GM12878 (cell line): ENCODE data around the gene RAB6B.

Experiments
- CHD2 ChIP-seq: IDR thresholded peaks from 2 replicates; pipeline ENCODE4 v1.6.1; 2011; ENCODE audit warnings: low read depth, low read length, improper control_type of control experiment, borderline replicate concordance
- EP300 ChIP-seq, 2 experiments: fragments of 150-350 bp in 1 of 2; IDR thresholded peaks; 2 replicates each; pipeline ENCODE4 v1.6.1; 2011 to 2012; ENCODE audit warnings: low read depth in 2 of 2, low read length in 2 of 2, borderline replicate concordance in 1 of 2, improper control_type of control experiment in 1 of 2, inconsistent platforms in 1 of 2; ENCODE audit not compliant: control insufficient read depth in 1 of 2
- NFIC ChIP-seq: IDR thresholded peaks from 2 replicates; pipeline ENCODE4 v1.6.1; 2012; ENCODE audit warnings: low read depth, mild to moderate bottlenecking, inconsistent platforms, low read length, moderate library complexity
- NRF1 ChIP-seq: conservative IDR thresholded peaks from 2 replicates; pipeline ENCODE4 v1.6.1; 2011; ENCODE audit warnings: mild to moderate bottlenecking, low read depth, low read length, improper control_type of control experiment
- RFX5 ChIP-seq: IDR thresholded peaks from 2 replicates; pipeline ENCODE4 v1.6.1; 2011; ENCODE audit warnings: low read depth, low read length, improper control_type of control experiment
- SIN3A ChIP-seq: IDR thresholded peaks from 2 replicates; pipeline ENCODE4 v1.6.1; 2012; ENCODE audit warnings: low read depth, low read length, improper control_type of control experiment
- SKIL ChIP-seq: fragments of 450-650 bp; IDR thresholded peaks from 2 replicates; pipeline ENCODE4 v1.6.1; 2017; ENCODE audit warnings: mild to moderate bottlenecking, low read depth, inconsistent platforms; ENCODE audit not compliant: poor library complexity, severe bottlenecking
- TF ChIP-seq, protein P1 (sequence below), 3 experiments: IDR thresholded peaks in 2 of 3; conservative IDR thresholded peaks in 1 of 3; 2 replicates each; pipeline ENCODE4 v1.5.1; 2011; ENCODE audit warnings: low read depth in 3 of 3, low read length in 3 of 3, mild to moderate bottlenecking in 3 of 3, control low read depth in 2 of 3, moderate library complexity in 2 of 3, inconsistent platforms in 1 of 3, mixed read lengths in 1 of 3; ENCODE audit not compliant: control insufficient read depth in 2 of 3, insufficient read depth in 1 of 3; ENCODE audit errors: extremely low read depth in 1 of 3
- TF ChIP-seq, protein P2 (sequence below): fragments of 450-650 bp; IDR thresholded peaks from 2 replicates; pipeline ENCODE4 v1.6.1; 2016; ENCODE audit warnings: mild to moderate bottlenecking, moderate library complexity, borderline replicate concordance
- TF ChIP-seq, protein P3 (sequence below): fragments of 450-650 bp; IDR thresholded peaks from 2 replicates; pipeline ENCODE4 v1.6.1; 2016; ENCODE audit warnings: mild to moderate bottlenecking
- TF ChIP-seq, protein P4 (sequence below): fragments of 150-350 bp; IDR thresholded peaks from 2 replicates; pipeline ENCODE4 v1.6.1; 2016; ENCODE audit warnings: low read depth, low read length

GRCh38 chr3:133934073-133934970, 38.6 kb upstream of the RAB6B start:
- TF ChIP-seq, protein P1, sequence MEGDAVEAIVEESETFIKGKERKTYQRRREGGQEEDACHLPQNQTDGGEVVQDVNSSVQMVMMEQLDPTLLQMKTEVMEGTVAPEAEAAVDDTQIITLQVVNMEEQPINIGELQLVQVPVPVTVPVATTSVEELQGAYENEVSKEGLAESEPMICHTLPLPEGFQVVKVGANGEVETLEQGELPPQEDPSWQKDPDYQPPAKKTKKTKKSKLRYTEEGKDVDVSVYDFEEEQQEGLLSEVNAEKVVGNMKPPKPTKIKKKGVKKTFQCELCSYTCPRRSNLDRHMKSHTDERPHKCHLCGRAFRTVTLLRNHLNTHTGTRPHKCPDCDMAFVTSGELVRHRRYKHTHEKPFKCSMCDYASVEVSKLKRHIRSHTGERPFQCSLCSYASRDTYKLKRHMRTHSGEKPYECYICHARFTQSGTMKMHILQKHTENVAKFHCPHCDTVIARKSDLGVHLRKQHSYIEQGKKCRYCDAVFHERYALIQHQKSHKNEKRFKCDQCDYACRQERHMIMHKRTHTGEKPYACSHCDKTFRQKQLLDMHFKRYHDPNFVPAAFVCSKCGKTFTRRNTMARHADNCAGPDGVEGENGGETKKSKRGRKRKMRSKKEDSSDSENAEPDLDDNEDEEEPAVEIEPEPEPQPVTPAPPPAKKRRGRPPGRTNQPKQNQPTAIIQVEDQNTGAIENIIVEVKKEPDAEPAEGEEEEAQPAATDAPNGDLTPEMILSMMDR (IDR thresholded peaks at IDR 0.05 in 2 of 3, conservative IDR thresholded peaks at IDR 0.05 in 1 of 3; ENCODE audit: control insufficient read depth in 2 of 3, extremely low read depth in 1 of 3, insufficient read depth in 1 of 3, low read depth in 3 of 3, low read length in 3 of 3) = no peak
- TF ChIP-seq SKIL = no peak
- no peak for TF ChIP-seq EP300 (IDR thresholded peaks at IDR 0.05; ENCODE audit: borderline replicate concordance in 1 of 2, control insufficient read depth in 1 of 2, low read depth in 2 of 2, low read length in 2 of 2)
- TF ChIP-seq NFIC = no peak
- TF ChIP-seq, protein P2, sequence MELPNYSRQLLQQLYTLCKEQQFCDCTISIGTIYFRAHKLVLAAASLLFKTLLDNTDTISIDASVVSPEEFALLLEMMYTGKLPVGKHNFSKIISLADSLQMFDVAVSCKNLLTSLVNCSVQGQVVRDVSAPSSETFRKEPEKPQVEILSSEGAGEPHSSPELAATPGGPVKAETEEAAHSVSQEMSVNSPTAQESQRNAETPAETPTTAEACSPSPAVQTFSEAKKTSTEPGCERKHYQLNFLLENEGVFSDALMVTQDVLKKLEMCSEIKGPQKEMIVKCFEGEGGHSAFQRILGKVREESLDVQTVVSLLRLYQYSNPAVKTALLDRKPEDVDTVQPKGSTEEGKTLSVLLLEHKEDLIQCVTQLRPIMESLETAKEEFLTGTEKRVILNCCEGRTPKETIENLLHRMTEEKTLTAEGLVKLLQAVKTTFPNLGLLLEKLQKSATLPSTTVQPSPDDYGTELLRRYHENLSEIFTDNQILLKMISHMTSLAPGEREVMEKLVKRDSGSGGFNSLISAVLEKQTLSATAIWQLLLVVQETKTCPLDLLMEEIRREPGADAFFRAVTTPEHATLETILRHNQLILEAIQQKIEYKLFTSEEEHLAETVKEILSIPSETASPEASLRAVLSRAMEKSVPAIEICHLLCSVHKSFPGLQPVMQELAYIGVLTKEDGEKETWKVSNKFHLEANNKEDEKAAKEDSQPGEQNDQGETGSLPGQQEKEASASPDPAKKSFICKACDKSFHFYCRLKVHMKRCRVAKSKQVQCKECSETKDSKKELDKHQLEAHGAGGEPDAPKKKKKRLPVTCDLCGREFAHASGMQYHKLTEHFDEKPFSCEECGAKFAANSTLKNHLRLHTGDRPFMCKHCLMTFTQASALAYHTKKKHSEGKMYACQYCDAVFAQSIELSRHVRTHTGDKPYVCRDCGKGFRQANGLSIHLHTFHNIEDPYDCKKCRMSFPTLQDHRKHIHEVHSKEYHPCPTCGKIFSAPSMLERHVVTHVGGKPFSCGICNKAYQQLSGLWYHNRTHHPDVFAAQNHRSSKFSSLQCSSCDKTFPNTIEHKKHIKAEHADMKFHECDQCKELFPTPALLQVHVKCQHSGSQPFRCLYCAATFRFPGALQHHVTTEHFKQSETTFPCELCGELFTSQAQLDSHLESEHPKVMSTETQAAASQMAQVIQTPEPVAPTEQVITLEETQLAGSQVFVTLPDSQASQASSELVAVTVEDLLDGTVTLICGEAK = no peak
- no peak for TF ChIP-seq RFX5
- TF ChIP-seq, protein P3, sequence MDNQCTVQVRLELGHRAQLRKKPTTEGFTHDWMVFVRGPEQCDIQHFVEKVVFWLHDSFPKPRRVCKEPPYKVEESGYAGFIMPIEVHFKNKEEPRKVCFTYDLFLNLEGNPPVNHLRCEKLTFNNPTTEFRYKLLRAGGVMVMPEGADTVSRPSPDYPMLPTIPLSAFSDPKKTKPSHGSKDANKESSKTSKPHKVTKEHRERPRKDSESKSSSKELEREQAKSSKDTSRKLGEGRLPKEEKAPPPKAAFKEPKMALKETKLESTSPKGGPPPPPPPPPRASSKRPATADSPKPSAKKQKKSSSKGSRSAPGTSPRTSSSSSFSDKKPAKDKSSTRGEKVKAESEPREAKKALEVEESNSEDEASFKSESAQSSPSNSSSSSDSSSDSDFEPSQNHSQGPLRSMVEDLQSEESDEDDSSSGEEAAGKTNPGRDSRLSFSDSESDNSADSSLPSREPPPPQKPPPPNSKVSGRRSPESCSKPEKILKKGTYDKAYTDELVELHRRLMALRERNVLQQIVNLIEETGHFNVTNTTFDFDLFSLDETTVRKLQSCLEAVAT = no peak
- TF ChIP-seq, protein P4, sequence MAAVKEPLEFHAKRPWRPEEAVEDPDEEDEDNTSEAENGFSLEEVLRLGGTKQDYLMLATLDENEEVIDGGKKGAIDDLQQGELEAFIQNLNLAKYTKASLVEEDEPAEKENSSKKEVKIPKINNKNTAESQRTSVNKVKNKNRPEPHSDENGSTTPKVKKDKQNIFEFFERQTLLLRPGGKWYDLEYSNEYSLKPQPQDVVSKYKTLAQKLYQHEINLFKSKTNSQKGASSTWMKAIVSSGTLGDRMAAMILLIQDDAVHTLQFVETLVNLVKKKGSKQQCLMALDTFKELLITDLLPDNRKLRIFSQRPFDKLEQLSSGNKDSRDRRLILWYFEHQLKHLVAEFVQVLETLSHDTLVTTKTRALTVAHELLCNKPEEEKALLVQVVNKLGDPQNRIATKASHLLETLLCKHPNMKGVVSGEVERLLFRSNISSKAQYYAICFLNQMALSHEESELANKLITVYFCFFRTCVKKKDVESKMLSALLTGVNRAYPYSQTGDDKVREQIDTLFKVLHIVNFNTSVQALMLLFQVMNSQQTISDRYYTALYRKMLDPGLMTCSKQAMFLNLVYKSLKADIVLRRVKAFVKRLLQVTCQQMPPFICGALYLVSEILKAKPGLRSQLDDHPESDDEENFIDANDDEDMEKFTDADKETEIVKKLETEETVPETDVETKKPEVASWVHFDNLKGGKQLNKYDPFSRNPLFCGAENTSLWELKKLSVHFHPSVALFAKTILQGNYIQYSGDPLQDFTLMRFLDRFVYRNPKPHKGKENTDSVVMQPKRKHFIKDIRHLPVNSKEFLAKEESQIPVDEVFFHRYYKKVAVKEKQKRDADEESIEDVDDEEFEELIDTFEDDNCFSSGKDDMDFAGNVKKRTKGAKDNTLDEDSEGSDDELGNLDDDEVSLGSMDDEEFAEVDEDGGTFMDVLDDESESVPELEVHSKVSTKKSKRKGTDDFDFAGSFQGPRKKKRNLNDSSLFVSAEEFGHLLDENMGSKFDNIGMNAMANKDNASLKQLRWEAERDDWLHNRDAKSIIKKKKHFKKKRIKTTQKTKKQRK = no peak
- TF ChIP-seq CHD2 = no peak
- TF ChIP-seq NRF1 = no peak
- no peak for TF ChIP-seq SIN3A
